Parathyroid adenoma (tissue), 2 donors: ENCODE results near the gene MRFAP1.

Experiments used
- H2AFZ ChIP-seq: fragments of 300-600 bp; sonication (generic); one replicate; pipeline ENCODE4 v1.7.0; 2017; ENCODE audit warnings: antibody characterized with exemption, mild to moderate bottlenecking
- H3K27ac ChIP-seq: fragments of 300-600 bp; sonication (generic); one replicate; pipeline ENCODE4 v1.7.0; 2017
- H3K27me3 ChIP-seq: fragments of 300-600 bp; sonication (generic); one replicate; pipeline ENCODE4 v1.7.0; 2017; ENCODE audit warnings: low read length; ENCODE audit not compliant: control insufficient read depth, insufficient read depth
- H3K36me3 ChIP-seq: fragments of 300-600 bp; sonication (generic); one replicate; pipeline ENCODE4 v1.7.0; 2017; ENCODE audit warnings: low read length; ENCODE audit not compliant: control insufficient read depth, insufficient read depth
- H3K4me1 ChIP-seq: fragments of 300-600 bp; sonication (generic); one replicate; pipeline ENCODE4 v1.7.0; 2017; ENCODE audit warnings: control low read depth
- H3K4me2 ChIP-seq: fragments of 300-600 bp; sonication (generic); one replicate; pipeline ENCODE4 v1.7.0; 2017; ENCODE audit warnings: low read length
- H3K4me3 ChIP-seq: fragments of 300-600 bp; sonication (generic); one replicate; pipeline ENCODE4 v1.7.0; 2017; ENCODE audit warnings: low read depth, low read length
- H3K79me2 ChIP-seq: fragments of 300-600 bp; sonication (generic); one replicate; pipeline ENCODE4 v1.7.0; 2017; ENCODE audit warnings: control low read depth
- H3K9ac ChIP-seq: fragments of 300-600 bp; sonication (generic); one replicate; pipeline ENCODE4 v1.7.0; 2017; ENCODE audit warnings: mild to moderate bottlenecking
- H3K9me3 ChIP-seq: fragments of 300-600 bp; sonication (generic); one replicate; pipeline ENCODE4 v1.7.0; 2017; ENCODE audit warnings: low read length; ENCODE audit not compliant: control insufficient read depth
- CTCF ChIP-seq: fragments of 300-600 bp; sonication (generic); IDR thresholded peaks from one replicate; pipeline ENCODE4 v1.7.0; 2017; ENCODE audit warnings: antibody characterized with exemption, mild to moderate bottlenecking
- donor health status: primary hyperparathyroidism.

The MRFAP1 gene

GRCh38 chr4:6594341-6594740, 46.1 kb upstream of the MRFAP1 start:
- H3K4me3 ChIP-seq = no peak overlapping the region
- no peak overlapping the region for H3K27ac ChIP-seq
- H3K79me2 ChIP-seq = no peaks in the 10 kb centered on the region
- no peaks in the 10 kb centered on the region for H3K27me3 ChIP-seq
- no peak overlapping the region for H2AFZ ChIP-seq
- no peaks in the 10 kb centered on the region for H3K4me1 ChIP-seq
- H3K9me3 ChIP-seq = no peaks in the 10 kb centered on the region
- no peak overlapping the region for H3K9ac ChIP-seq
- no peaks in the 10 kb centered on the region for H3K36me3 ChIP-seq
- no peak for TF ChIP-seq CTCF
- H3K4me2 ChIP-seq = no peak overlapping the region

GRCh38 chr4:6594826-6595355, 45.6 kb upstream of the MRFAP1 start:
- Histone ChIP-seq H3K4me1 (no peaks in the 10 kb centered on the region), H3K9ac (no peak overlapping the region), H3K79me2 (no peaks in the 10 kb centered on the region), H3K27ac (no peak overlapping the region), H3K4me2 (no peak overlapping the region), H3K4me3 (no peak overlapping the region), H3K27me3 (no peaks in the 10 kb centered on the region), H3K9me3 (no peaks in the 10 kb centered on the region), H3K36me3 (no peaks in the 10 kb centered on the region), H2AFZ (no peak overlapping the region)
- TF ChIP-seq CTCF = no peak

- Histone ChIP-seq H3K9ac (no peak overlapping the region), H2AFZ (no peak overlapping the region), H3K4me1 (no peaks in the 10 kb centered on the region), H3K4me3 (no peak overlapping the region), H3K4me2 (no peak overlapping the region), H3K36me3 (no peaks in the 10 kb centered on the region), H3K27ac (no peak overlapping the region), H3K9me3 (no peaks in the 10 kb centered on the region), H3K27me3 (no peaks in the 10 kb centered on the region), H3K79me2 (no peaks in the 10 kb centered on the region)
- no peak for TF ChIP-seq CTCF
Measured at GRCh38 chr4:6595897-6596537, 44.5 kb upstream of the MRFAP1 start.

- Histone ChIP-seq H3K9ac (no peak overlapping the region), H2AFZ (no peak overlapping the region), H3K27ac (no peak overlapping the region), H3K4me2 (no peak overlapping the region), H3K36me3 (no peaks in the 10 kb centered on the region), H3K9me3 (no peaks in the 10 kb centered on the region), H3K79me2 (no peaks in the 10 kb centered on the region), H3K4me1 (no peaks in the 10 kb centered on the region), H3K27me3 (no peaks in the 10 kb centered on the region), H3K4me3 (no peak overlapping the region)
- no peak for TF ChIP-seq CTCF
Measured at GRCh38 chr4:6596948-6597347, 43.5 kb upstream of the MRFAP1 start.

GRCh38 chr4:6598127-6598526, 42.4 kb upstream of the MRFAP1 start:
- Histone ChIP-seq H3K36me3 (no peaks in the 10 kb centered on the region), H3K27ac (no peak overlapping the region), H2AFZ (no peak overlapping the region)

More at GRCh38 chr4:6598127-6598526, 42.4 kb upstream of the MRFAP1 start:
- Histone ChIP-seq H3K4me3 (no peak overlapping the region), H3K4me2 (no peak overlapping the region), H3K79me2 (no peaks in the 10 kb centered on the region), H3K27me3 (no peaks in the 10 kb centered on the region), H3K4me1 (no peaks in the 10 kb centered on the region), H3K9ac (no peak overlapping the region), H3K9me3 (no peaks in the 10 kb centered on the region)
- TF ChIP-seq CTCF = no peak
